AG20443 (cell line): ENCODE data around the gene CXCL14.

ENCODE experiments used
- DNase-seq: peaks from one replicate; pipeline ENCODE4 v3.0.0; 2012; ENCODE audit warnings: low spot score, mixed read lengths

The CXCL14 gene

GRCh38 chr5:135596157-135596763, 17.5 kb upstream of the CXCL14 start:
- DNase-seq: no peak

GRCh38 chr5:135594416-135594960, 15.7 kb upstream of the CXCL14 start:
- DNase-seq: no peak

GRCh38 chr5:135593886-135594285, 15.1 kb upstream of the CXCL14 start:
- no peak for DNase-seq

GRCh38 chr5:135593141-135593540, 14.3 kb upstream of the CXCL14 start:
- no peak for DNase-seq

GRCh38 chr5:135592312-135593045, 13.7 kb upstream of the CXCL14 start:
- no peak for DNase-seq

- DNase-seq: no peak
Observed at GRCh38 chr5:135591277-135591676, 12.5 kb upstream of the CXCL14 start.

GRCh38 chr5:135589152-135589551, 10.4 kb upstream of the CXCL14 start:
- no peak for DNase-seq

GRCh38 chr5:135587721-135588663, 9.2 kb upstream of the CXCL14 start:
- no peak for DNase-seq

GRCh38 chr5:135584918-135585317, 6.1 kb upstream of the CXCL14 start:
- DNase-seq: no peak

- no peak for DNase-seq
Observed at GRCh38 chr5:135584276-135584675, 5.5 kb upstream of the CXCL14 start.

- DNase-seq: no peak
Observed at GRCh38 chr5:135582099-135582781, 3.4 kb upstream of the CXCL14 start.

GRCh38 chr5:135578305-135578684, 496 bp downstream of the CXCL14 start:
- no peak for DNase-seq

GRCh38 chr5:135577421-135577820, 1.4 kb downstream of the CXCL14 start:
- DNase-seq: no peak

GRCh38 chr5:135576075-135576599, 2.7 kb downstream of the CXCL14 start:
- DNase-seq: peak; percentile 77

- DNase-seq: no peak
Observed at GRCh38 chr5:135574493-135574892, 4.3 kb downstream of the CXCL14 start.

GRCh38 chr5:135571902-135572301, 6.9 kb downstream of the CXCL14 start:
- no peak for DNase-seq

GRCh38 chr5:135571066-135571609, 7.7 kb downstream of the CXCL14 start:
- DNase-seq: no peak

- no peak for DNase-seq
Observed at GRCh38 chr5:135570453-135570764, 8.4 kb downstream of the CXCL14 start.

GRCh38 chr5:135569755-135570452, 8.9 kb downstream of the CXCL14 start:
- DNase-seq: peak; percentile 69

- no peak for DNase-seq
Observed at GRCh38 chr5:135568923-135569360, 9.8 kb downstream of the CXCL14 start.

- DNase-seq: no peak
Observed at GRCh38 chr5:135568246-135568645, 10.5 kb downstream of the CXCL14 start.
